Gastroesophageal sphincter (tissue), 4 donors: Measurements from ENCODE around the gene GPR141. TPM values are rescaled to one million over a fixed set of nuclear protein-coding genes. Genes with fewer than 3 reads are reported as not detected.

Experiments used
- ATAC-seq: fragments of 150-250 bp; one replicate; pipeline ENCODE4 v1.9.1; 2016; ENCODE audit warnings: mild to moderate bottlenecking, moderate library complexity
- H3K27ac ChIP-seq, 4 donors: fragments of 200-600 bp; sonication (generic) in 3 of 4; 1 replicate in 3 of 4; 2 replicates in 1 of 4; pipeline ENCODE4 v1.5.1; 2016 to 2019
- H3K27me3 ChIP-seq: fragments of 200-600 bp; sonication (generic); one replicate; pipeline ENCODE4 v1.5.1; 2019
- H3K36me3 ChIP-seq, 2 donors: fragments of 200-600 bp; sonication (generic); one replicate each; pipeline ENCODE4 v1.5.1; 2019; ENCODE audit warnings: control low read depth in 1 of 2
- H3K4me1 ChIP-seq, 3 donors: fragments of 200-600 bp; sonication (generic); 1 replicate in 2 of 3; 2 replicates in 1 of 3; pipeline ENCODE4 v1.5.1; 2016 to 2019; ENCODE audit warnings: control low read depth in 2 of 3
- H3K4me3 ChIP-seq, 2 donors: fragments of 200-600 bp; sonication (generic); one replicate each; pipeline ENCODE4 v1.5.1; 2019; ENCODE audit warnings: mild to moderate bottlenecking in 1 of 2, moderate library complexity in 1 of 2
- H3K9me3 ChIP-seq, 3 donors: fragments of 200-600 bp; sonication (generic); one replicate each; pipeline ENCODE4 v1.5.1; 2017 to 2019; ENCODE audit warnings: control low read depth in 2 of 3
- EP300 ChIP-seq: sonication (generic); formaldehyde crosslinking; IDR thresholded peaks from one replicate; pipeline ENCODE4 v1.6.1; 2017; ENCODE audit warnings: antibody characterized with exemption, mild to moderate bottlenecking
- POLR2A ChIP-seq, 2 donors: fragments of 450-650 bp; IDR thresholded peaks; one replicate each; pipeline ENCODE4 v1.6.1; 2017; ENCODE audit warnings: antibody characterized with exemption in 2 of 2, mild to moderate bottlenecking in 2 of 2, moderate library complexity in 1 of 2
- POLR2AphosphoS5 ChIP-seq: sonication (generic); formaldehyde crosslinking; IDR thresholded peaks from one replicate; pipeline ENCODE4 v1.6.1; 2017; ENCODE audit warnings: antibody characterized with exemption
- WGBS, 2 donors: methylation state at CpG; one replicate each; pipeline ENCODE4 v1.1.5; 2018; ENCODE audit warnings: low coverage in 1 of 2; 5-methylcytosine and 5-hydroxymethylcytosine counted together
- total RNA-seq, 4 donors: library from RNA; depleted of rRNA; stranded (reverse); fragments of >200 nt; gene quantifications; one replicate each; pipeline ENCODE4 v1.1.0, GENCODE V29; 2016
- TF ChIP-seq, protein P1 (sequence below), 4 experiments: fragments of 200-600 bp in 2 of 4; fragments of 450-650 bp in 2 of 4; sonication (generic) in 1 of 4; IDR thresholded peaks; one replicate each; pipeline ENCODE4 v1.5.1; 2017 to 2019; ENCODE audit warnings: antibody characterized with exemption in 4 of 4, mild to moderate bottlenecking in 2 of 4, moderate library complexity in 2 of 4

Gene GPR141
- total RNA-seq, 4 donors from 2014 or later = 1.2 TPM; not detected in 3

DNA sequence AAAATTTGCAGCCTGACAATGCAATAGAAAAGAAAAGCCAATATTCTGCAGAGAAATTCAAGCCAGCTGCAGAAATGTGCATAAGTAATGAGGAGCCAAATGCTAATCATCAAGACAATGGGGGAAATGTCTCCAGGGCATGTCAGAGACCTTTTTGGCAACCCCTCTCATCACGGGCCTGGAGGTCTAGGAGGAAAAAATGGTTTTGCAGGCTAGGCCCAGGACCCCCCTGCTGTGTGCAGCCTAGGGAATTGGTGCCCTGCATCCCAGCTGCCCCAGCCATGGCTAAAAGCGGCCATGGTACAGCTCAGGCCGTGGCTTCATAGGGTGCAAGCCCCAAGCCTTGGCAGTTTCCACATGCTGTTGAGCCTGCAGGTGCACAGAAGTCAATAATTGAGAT is 92.4 kb downstream of the GPR141 start:
- WGBS, 2 donors = 31 to 70% methylated on average over 1 to 3 of the region's 3 CpGs
- TF ChIP-seq POLR2AphosphoS5 (no peak), POLR2A (IDR thresholded peaks at IDR 0.05) (no peak), EP300 (no peak)
- TF ChIP-seq, protein P1, sequence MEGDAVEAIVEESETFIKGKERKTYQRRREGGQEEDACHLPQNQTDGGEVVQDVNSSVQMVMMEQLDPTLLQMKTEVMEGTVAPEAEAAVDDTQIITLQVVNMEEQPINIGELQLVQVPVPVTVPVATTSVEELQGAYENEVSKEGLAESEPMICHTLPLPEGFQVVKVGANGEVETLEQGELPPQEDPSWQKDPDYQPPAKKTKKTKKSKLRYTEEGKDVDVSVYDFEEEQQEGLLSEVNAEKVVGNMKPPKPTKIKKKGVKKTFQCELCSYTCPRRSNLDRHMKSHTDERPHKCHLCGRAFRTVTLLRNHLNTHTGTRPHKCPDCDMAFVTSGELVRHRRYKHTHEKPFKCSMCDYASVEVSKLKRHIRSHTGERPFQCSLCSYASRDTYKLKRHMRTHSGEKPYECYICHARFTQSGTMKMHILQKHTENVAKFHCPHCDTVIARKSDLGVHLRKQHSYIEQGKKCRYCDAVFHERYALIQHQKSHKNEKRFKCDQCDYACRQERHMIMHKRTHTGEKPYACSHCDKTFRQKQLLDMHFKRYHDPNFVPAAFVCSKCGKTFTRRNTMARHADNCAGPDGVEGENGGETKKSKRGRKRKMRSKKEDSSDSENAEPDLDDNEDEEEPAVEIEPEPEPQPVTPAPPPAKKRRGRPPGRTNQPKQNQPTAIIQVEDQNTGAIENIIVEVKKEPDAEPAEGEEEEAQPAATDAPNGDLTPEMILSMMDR (IDR thresholded peaks at IDR 0.05) = no peak
- no peak for ATAC-seq
- no peak overlapping the region for H3K4me3 ChIP-seq
- no peaks in the 10 kb centered on the region for H3K4me1 ChIP-seq
- no peaks in the 10 kb centered on the region for H3K36me3 ChIP-seq
- no peak overlapping the region for H3K27ac ChIP-seq
- no peaks in the 10 kb centered on the region for H3K27me3 ChIP-seq
- peaks cover 0 to 12% (median 0%) of the 10 kb centered on the region in 3 donors for H3K9me3 ChIP-seq

DNA sequence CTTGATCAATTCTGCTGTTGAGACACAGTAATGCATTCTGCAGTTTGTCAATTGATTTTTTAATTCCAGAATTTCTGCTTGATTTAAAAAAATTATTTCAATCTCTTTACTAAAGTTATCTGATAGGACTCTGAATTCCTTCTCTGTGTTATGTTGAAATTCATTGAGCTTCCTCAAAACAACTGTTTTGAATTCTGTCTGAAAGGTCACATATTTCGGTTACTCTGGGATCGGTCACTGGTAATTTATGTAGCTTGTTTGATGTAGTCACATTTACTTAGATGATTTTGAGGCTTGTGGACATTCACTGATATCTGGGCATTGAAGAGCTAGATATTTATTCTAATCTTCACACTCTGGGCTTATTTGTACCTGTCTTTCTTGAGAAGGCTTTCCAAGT is 97.6 kb downstream of the GPR141 start:
- no peak for ATAC-seq
- Histone ChIP-seq H3K4me1 (no peaks in the 10 kb centered on the region), H3K4me3 (no peak overlapping the region), H3K36me3 (no peaks in the 10 kb centered on the region), H3K27me3 (no peaks in the 10 kb centered on the region), H3K9me3 (peaks cover 0 to 17% (median 0%) of the 10 kb centered on the region in 3 donors), H3K27ac (no peak overlapping the region)
- TF ChIP-seq POLR2A (IDR thresholded peaks at IDR 0.05) (no peak), EP300 (no peak), POLR2AphosphoS5 (no peak)
- TF ChIP-seq, protein P1 (IDR thresholded peaks at IDR 0.05) = no peak
- WGBS, 2 donors = 64 to 82% methylated on average over 2 of the region's 2 CpGs

- ATAC-seq = no peak
- no peak overlapping the region for H3K4me3 ChIP-seq
- H3K27ac ChIP-seq = no peak overlapping the region
- peaks cover 0 to 13% (median 0%) of the 10 kb centered on the region in 3 donors for H3K9me3 ChIP-seq
- H3K36me3 ChIP-seq = no peaks in the 10 kb centered on the region
- no peaks in the 10 kb centered on the region for H3K27me3 ChIP-seq
- no peak for TF ChIP-seq POLR2AphosphoS5
- no peak for TF ChIP-seq POLR2A (IDR thresholded peaks at IDR 0.05)
- TF ChIP-seq, protein P1 (IDR thresholded peaks at IDR 0.05) = no peak
- TF ChIP-seq EP300 = no peak
- no peaks in the 10 kb centered on the region for H3K4me1 ChIP-seq
Measured at GRCh38 chr7:37782166-37782565, 98.6 kb downstream of the GPR141 start.

- H3K36me3 ChIP-seq = no peaks in the 10 kb centered on the region
- H3K4me3 ChIP-seq = no peak overlapping the region
- no peak for ATAC-seq
- no peak overlapping the region for H3K27ac ChIP-seq
- H3K4me1 ChIP-seq = no peaks in the 10 kb centered on the region
- TF ChIP-seq, protein P1 (IDR thresholded peaks at IDR 0.05) = no peak
- TF ChIP-seq EP300 (no peak), POLR2AphosphoS5 (no peak), POLR2A (IDR thresholded peaks at IDR 0.05) (no peak)
- H3K27me3 ChIP-seq = no peaks in the 10 kb centered on the region
- H3K9me3 ChIP-seq = peaks cover 0 to 5% (median 0%) of the 10 kb centered on the region in 3 donors
- 44 to 50% methylated on average over 2 of the region's 3 CpGs for WGBS, 2 donors
Measured at GRCh38 chr7:37784015-37784414, 100.4 kb downstream of the GPR141 start.

- no peaks in the 10 kb centered on the region for H3K9me3 ChIP-seq
- 62 to 66% methylated on average over 6 of the region's 6 CpGs for WGBS, 2 donors
- H3K27ac ChIP-seq = no peak overlapping the region
- no peaks in the 10 kb centered on the region for H3K36me3 ChIP-seq
- TF ChIP-seq EP300 (no peak), POLR2AphosphoS5 (no peak), POLR2A (IDR thresholded peaks at IDR 0.05) (no peak)
- TF ChIP-seq, protein P1 (IDR thresholded peaks at IDR 0.05) = no peak
- H3K27me3 ChIP-seq = no peaks in the 10 kb centered on the region
- no peak for ATAC-seq
- no peaks in the 10 kb centered on the region for H3K4me1 ChIP-seq
- no peak overlapping the region for H3K4me3 ChIP-seq
Measured at GRCh38 chr7:37786741-37787569, 103.4 kb downstream of the GPR141 start.
